GM12891 (cell line): ENCODE data around the gene NCAM1.

Source experiments
- DNase-seq: peaks from one replicate; pipeline ENCODE4 v3.0.0; 2011; ENCODE audit warnings: low spot score; ENCODE audit not compliant: insufficient read length
- FAIRE-seq: peaks from 2 replicates; lab custom pipeline; 2011; peaks lifted over from hg19 to GRCh38; lab: Jason Lieb, UNC
- PAX5 ChIP-seq: IDR thresholded peaks from 2 replicates; pipeline ENCODE4 v1.6.1; 2011; ENCODE audit warnings: low read length, moderate library complexity, mild to moderate bottlenecking; ENCODE audit not compliant: insufficient read depth, severe bottlenecking
- POLR2A ChIP-seq: IDR thresholded peaks from 2 replicates; pipeline ENCODE4 v1.6.1; 2011; ENCODE audit warnings: low read depth, low read length, control low read depth
- POLR2AphosphoS5 ChIP-seq: IDR thresholded peaks from 2 replicates; pipeline ENCODE4 v1.6.1; 2011; ENCODE audit warnings: low read depth, low read length, control low read depth
- POU2F2 ChIP-seq: IDR thresholded peaks from 2 replicates; pipeline ENCODE4 v1.6.1; 2011; ENCODE audit warnings: low read depth, mild to moderate bottlenecking, control low read depth, low read length, moderate library complexity
- SPI1 ChIP-seq: IDR thresholded peaks from 2 replicates; pipeline ENCODE4 v1.6.1; 2011; ENCODE audit warnings: low read depth, low read length, control low read depth
- TAF1 ChIP-seq: IDR thresholded peaks from 2 replicates; pipeline ENCODE4 v1.6.1; 2011; ENCODE audit warnings: low read depth, low read length, control low read depth

The NCAM1 gene

GRCh38 chr11:113273720-113274119 lies 312.5 kb downstream of the NCAM1 start:
- no peak for TF ChIP-seq SPI1
- TF ChIP-seq TAF1: no peak
- TF ChIP-seq POLR2AphosphoS5: no peak
- TF ChIP-seq POU2F2: no peak
- no peak for TF ChIP-seq PAX5
- TF ChIP-seq POLR2A: no peak
- DNase-seq: no peak
- no peak for FAIRE-seq

GRCh38 chr11:113274713-113275582 lies 313.7 kb downstream of the NCAM1 start:
- DNase-seq (no peak), FAIRE-seq (no peak)
- TF ChIP-seq PAX5 (no peak), POU2F2 (no peak), SPI1 (no peak), POLR2A (no peak), POLR2AphosphoS5 (no peak), TAF1 (no peak)

- no peak for DNase-seq
- no peak for FAIRE-seq
- TF ChIP-seq POU2F2 (no peak), POLR2AphosphoS5 (no peak), POLR2A (no peak), PAX5 (no peak), SPI1 (no peak), TAF1 (no peak)
Measured at GRCh38 chr11:113275602-113276001, 314.4 kb downstream of the NCAM1 start.

- DNase-seq: no peak
- no peak for TF ChIP-seq SPI1
- FAIRE-seq: no peak
Measured at GRCh38 chr11:113276466-113276865, 315.2 kb downstream of the NCAM1 start.

- TF ChIP-seq TAF1 (no peak), POLR2A (no peak), POU2F2 (no peak)
- FAIRE-seq (no peak), DNase-seq (no peak)
Measured at GRCh38 chr11:113277907-113278306, 316.7 kb downstream of the NCAM1 start.

- FAIRE-seq (no peak), DNase-seq (no peak)
- no peak for TF ChIP-seq TAF1
- no peak for TF ChIP-seq PAX5
- TF ChIP-seq POLR2AphosphoS5: no peak
- no peak for TF ChIP-seq SPI1
- TF ChIP-seq POU2F2: no peak
- TF ChIP-seq POLR2A: no peak
Measured at GRCh38 chr11:113278481-113278880, 317.3 kb downstream of the NCAM1 start.

- TF ChIP-seq SPI1 (no peak), POLR2A (no peak), PAX5 (no peak), POU2F2 (no peak), POLR2AphosphoS5 (no peak), TAF1 (no peak)
- no peak for FAIRE-seq
- DNase-seq: no peak
Measured at GRCh38 chr11:113278925-113279324, 317.7 kb downstream of the NCAM1 start.

- FAIRE-seq: peak; percentile 33
- no peak for TF ChIP-seq POU2F2
- no peak for TF ChIP-seq TAF1
- TF ChIP-seq POLR2AphosphoS5: no peak
- no peak for TF ChIP-seq PAX5
- TF ChIP-seq SPI1: no peak
- no peak for TF ChIP-seq POLR2A
- no peak for DNase-seq
Measured at GRCh38 chr11:113279591-113279990, 318.4 kb downstream of the NCAM1 start.

GRCh38 chr11:113281052-113281725 lies 320.0 kb downstream of the NCAM1 start:
- FAIRE-seq (no peak), DNase-seq (no peak)
- TF ChIP-seq PAX5 (no peak), POLR2A (no peak), POU2F2 (no peak), SPI1 (no peak), POLR2AphosphoS5 (no peak), TAF1 (no peak)

GRCh38 chr11:113282898-113283437 lies 321.7 kb downstream of the NCAM1 start:
- no peak for FAIRE-seq
- TF ChIP-seq TAF1 (no peak), POU2F2 (no peak), SPI1 (no peak), POLR2AphosphoS5 (no peak), PAX5 (no peak), POLR2A (no peak)
- DNase-seq: no peak
